Heart left ventricle (tissue), 13 donors: ENCODE results near the gene MUC4.

Experiments
- CTCF ChIP-seq, 12 donors: fragments of 200-600 bp; sonication (generic) in 4 of 12; IDR thresholded peaks; one replicate each; pipeline versions ENCODE4 v1.5.0 to v1.8.0; 2018 to 2022; ENCODE audit warnings: antibody characterized with exemption in 12 of 12, mild to moderate bottlenecking in 5 of 12
- POLR2A ChIP-seq, 2 donors: fragments of 450-650 bp; IDR thresholded peaks; one replicate each; pipeline ENCODE4 v1.6.1; 2017; ENCODE audit warnings: antibody characterized with exemption in 2 of 2, mild to moderate bottlenecking in 2 of 2, moderate library complexity in 2 of 2
- donor health status: ischemic (EF 13 %, LVEDD 7.1; RV severe dilation, severe dysfunction).
- donor health status: DM: no; HTN: yes; CAD: no.
- donor health status: DM: no; HTN: no; CAD: no.
- donor health status: ischemic (EF 25% LVEDD 6.9; RV normal size, moderate dysfunction).
- donor health status: ischemic (EF 25% LVEDD 5.7; RV mildly dilated, moderate dysfunction).
- donor health status: ischemic (EF 35%, LVEDD 5.7; RV mildly dilated, moderate dysfunction).
- donor health status: nonischemic (EF 11% LVEDD 7.7; RV severe dilation, severe dysfunction).
- donor health status: DM: yes; HTN: yes; CAD: no.
- donor health status: PGD.
- donor health status: ischemic (EF 29% LVEDD 5.4; RV normal size, mild dysfunction).
- donor health status: nonischemic (EF 23%, LVEDD 6.1; RV moderate dilation, normal function).

GRCh38 chr3:195812366-195812765 lies 637 bp upstream of the MUC4 start:
- TF ChIP-seq CTCF (IDR thresholded peaks at IDR 0.05) (no peak), POLR2A (IDR thresholded peaks at IDR 0.05) (no peak)
